NOMO-1 (cell line): ENCODE data around the gene PADI6.
"Not testable (repeated sequence)": the region's sequence is repeated elsewhere in the genome, so short reads cannot be mapped to it uniquely, and the experiment has no call there.

ENCODE experiments used
- DNase-seq, 2 experiments: peaks; one replicate each; lab custom pipeline; 2025; ENCODE audit not compliant: unreplicated experiment in 2 of 2; lab: John Stamatoyannopoulos, UW

PADI6 gene

GRCh38 chr1:17404034-17404684, 32.2 kb downstream of the PADI6 start:
- DNase-seq = no peak

- DNase-seq = no peak
Measured at GRCh38 chr1:17404820-17405219, 32.8 kb downstream of the PADI6 start.

- peak; percentile 31 to 54 for DNase-seq
Measured at GRCh38 chr1:17405898-17406759, 34.1 kb downstream of the PADI6 start.

GRCh38 chr1:17406760-17407475, 34.9 kb downstream of the PADI6 start:
- not testable (repeated sequence) for DNase-seq

GRCh38 chr1:17407786-17408514, 36.0 kb downstream of the PADI6 start:
- DNase-seq = not testable (repeated sequence)

GRCh38 chr1:17409391-17409811, 37.4 kb downstream of the PADI6 start:
- DNase-seq = no peak

- no peak for DNase-seq
Measured at GRCh38 chr1:17412093-17412870, 40.3 kb downstream of the PADI6 start.

GRCh38 chr1:17414022-17414421, 42.0 kb downstream of the PADI6 start:
- DNase-seq = no peak

GRCh38 chr1:17416389-17416788, 44.4 kb downstream of the PADI6 start:
- DNase-seq = no peak

GRCh38 chr1:17419626-17420328, 47.8 kb downstream of the PADI6 start:
- DNase-seq = peak in 1 of 2 experiments; percentile 7

- no peak for DNase-seq
Measured at GRCh38 chr1:17420391-17420918, 48.5 kb downstream of the PADI6 start.

GRCh38 chr1:17422461-17422860, 50.5 kb downstream of the PADI6 start:
- no peak for DNase-seq

- no peak for DNase-seq
Measured at GRCh38 chr1:17423781-17424245, 51.8 kb downstream of the PADI6 start.

- no peak for DNase-seq
Measured at GRCh38 chr1:17425806-17426600, 54.0 kb downstream of the PADI6 start.

- DNase-seq = no peak
Measured at GRCh38 chr1:17427696-17428660, 56.0 kb downstream of the PADI6 start.

GRCh38 chr1:17429183-17429582, 57.2 kb downstream of the PADI6 start:
- DNase-seq = no peak

- DNase-seq = no peak
Measured at GRCh38 chr1:17432412-17432811, 60.4 kb downstream of the PADI6 start.
